WI38 (cell line): Measurements from ENCODE around the gene TOM1L1.

ENCODE experiments used
- H3K4me3 ChIP-seq: 2 replicates; pipeline ENCODE4 v1.5.1; 2011; ENCODE audit warnings: low read depth, mild to moderate bottlenecking, control low read depth, low read length
- TF ChIP-seq, protein P1 (sequence below): IDR thresholded peaks from 2 replicates; pipeline ENCODE4 v1.5.1; 2012; ENCODE audit warnings: low read depth, mild to moderate bottlenecking, control low read depth, low read length

TOM1L1 gene

DNA sequence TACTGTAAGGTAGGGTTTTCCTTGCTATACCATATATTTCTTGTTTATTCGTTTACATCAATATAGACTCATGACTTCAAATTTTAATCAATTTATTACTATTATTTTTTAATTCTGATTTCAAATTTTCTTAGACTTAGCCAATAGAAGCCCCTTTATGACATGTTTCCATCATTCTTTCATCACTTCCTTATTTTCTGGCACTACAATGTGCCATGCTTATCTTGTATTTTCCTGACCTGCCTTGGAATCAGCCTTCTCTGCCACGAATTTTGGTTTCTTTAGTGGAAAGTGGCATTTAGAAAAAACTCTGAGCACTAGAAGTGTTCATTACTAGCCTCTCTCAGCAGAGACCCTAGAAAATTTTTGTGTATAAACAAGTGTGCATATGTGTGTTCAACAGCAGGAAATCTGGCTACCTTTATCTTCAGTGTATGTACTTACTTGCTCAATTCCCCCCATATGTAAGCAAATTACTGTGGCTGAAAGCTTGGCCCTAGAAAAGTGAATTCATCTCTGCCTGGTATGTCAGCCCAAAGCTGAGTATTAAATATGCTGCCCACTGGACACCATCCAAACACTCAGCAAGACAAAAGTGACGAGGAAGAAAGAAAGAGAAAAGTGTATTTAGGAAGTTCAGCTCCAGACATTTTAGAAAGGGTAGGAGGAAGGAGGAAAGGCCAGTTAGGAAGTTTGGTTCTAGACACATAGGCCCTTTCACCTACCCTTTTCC lies 71.9 kb downstream of the TOM1L1 start:
- no peak overlapping the region for H3K4me3 ChIP-seq
- TF ChIP-seq, protein P1, sequence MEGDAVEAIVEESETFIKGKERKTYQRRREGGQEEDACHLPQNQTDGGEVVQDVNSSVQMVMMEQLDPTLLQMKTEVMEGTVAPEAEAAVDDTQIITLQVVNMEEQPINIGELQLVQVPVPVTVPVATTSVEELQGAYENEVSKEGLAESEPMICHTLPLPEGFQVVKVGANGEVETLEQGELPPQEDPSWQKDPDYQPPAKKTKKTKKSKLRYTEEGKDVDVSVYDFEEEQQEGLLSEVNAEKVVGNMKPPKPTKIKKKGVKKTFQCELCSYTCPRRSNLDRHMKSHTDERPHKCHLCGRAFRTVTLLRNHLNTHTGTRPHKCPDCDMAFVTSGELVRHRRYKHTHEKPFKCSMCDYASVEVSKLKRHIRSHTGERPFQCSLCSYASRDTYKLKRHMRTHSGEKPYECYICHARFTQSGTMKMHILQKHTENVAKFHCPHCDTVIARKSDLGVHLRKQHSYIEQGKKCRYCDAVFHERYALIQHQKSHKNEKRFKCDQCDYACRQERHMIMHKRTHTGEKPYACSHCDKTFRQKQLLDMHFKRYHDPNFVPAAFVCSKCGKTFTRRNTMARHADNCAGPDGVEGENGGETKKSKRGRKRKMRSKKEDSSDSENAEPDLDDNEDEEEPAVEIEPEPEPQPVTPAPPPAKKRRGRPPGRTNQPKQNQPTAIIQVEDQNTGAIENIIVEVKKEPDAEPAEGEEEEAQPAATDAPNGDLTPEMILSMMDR, result no peak

DNA sequence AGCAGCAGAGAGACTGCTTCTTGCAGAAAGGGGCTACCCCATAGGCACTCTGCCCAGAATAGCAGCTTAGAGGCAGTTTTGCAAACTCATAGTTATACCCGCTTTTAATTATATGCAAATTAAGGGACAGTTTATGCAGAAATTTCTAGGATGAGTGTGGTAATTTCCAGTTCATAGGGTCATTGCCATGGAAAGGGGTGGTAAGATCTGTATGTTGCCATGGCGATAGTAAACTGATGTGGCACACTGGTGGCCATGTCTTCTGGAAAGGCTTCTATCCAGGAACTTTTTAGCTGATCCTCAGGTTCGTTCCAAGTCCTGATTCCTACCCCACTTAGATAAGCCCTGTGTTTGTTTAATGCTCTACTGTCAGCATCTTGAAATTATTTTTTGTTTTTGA lies 74.1 kb downstream of the TOM1L1 start:
- H3K4me3 ChIP-seq, result no peak overlapping the region
- TF ChIP-seq, protein P1, result no peak

DNA sequence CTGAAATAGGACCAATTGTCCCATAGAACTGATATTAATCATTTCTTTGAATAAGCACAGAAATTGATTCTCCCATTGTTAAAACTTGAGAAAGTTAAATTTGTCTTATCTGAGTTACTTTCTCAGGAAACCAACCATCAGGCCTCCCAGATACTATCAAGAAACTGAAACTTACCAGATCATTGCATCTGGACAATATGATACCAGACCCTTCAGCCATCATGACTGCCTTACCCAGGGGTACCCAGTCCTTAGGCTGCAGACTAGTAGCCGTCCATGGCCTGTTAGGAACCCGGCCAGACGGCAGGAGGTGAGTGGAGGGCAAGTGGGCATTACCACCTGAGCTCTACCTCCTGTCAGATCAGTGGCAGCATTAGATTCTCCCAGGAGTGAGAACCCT lies 75.7 kb downstream of the TOM1L1 start:
- no peak overlapping the region for H3K4me3 ChIP-seq
- TF ChIP-seq, protein P1, result no peak

DNA sequence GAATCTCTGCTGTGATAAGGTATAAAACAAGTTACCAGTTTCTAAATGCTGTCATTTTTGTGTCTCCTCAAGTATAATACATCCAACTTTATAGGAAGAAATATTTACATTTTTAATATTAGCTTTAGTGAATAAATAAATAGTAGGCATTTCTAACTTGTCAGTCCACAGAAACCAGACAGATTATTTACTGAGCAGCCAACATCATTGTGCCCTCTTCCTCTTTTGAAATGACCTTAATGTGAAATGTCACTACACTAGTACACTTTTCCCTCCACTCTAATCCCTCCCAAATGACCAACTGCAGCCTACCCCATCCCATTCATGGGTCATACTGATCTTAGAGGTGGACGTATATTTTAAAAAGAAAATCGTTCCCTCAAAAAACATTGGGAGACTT lies 77.1 kb downstream of the TOM1L1 start:
- no peak overlapping the region for H3K4me3 ChIP-seq
- TF ChIP-seq, protein P1, result no peak

DNA sequence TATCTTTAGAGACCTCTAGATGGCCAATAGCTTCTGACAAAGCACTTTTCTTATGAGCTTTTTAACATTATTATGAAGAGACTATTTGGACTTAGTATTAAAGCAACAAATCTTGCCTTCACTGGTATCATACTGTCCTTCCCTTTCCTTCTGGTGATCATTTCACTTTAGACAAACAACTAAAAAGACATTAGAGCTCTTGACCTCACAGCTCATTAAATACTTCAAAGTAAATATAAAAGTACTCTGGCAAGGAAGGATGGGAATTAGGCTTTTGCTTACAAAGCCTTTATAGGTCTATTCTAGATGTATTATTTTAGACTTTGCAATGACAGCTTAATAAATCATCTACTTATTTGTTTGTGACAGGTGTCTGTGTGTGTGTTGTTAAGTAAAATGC lies 79.0 kb downstream of the TOM1L1 start:
- TF ChIP-seq, protein P1, result no peak
- H3K4me3 ChIP-seq, result no peak overlapping the region

DNA sequence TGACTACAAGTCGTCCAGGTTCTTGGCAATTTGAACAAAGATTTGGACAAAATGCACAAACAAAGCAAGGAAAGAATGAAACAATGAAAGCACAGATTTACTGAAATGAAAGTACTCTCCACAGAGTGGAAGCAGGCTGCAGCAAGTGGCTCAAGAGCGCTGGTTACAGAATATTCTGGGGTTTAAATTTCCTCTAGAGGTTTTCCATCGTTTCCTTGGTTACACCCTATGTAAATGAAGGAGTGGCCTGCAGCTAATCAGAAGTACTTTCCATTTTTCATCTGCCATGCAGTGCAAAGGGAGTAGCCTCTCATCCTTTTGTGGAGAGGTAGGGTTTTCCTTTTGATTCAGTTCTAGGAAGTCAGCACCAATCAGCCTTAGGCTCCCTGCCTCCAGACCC lies 79.7 kb downstream of the TOM1L1 start:
- TF ChIP-seq, protein P1, result no peak

DNA sequence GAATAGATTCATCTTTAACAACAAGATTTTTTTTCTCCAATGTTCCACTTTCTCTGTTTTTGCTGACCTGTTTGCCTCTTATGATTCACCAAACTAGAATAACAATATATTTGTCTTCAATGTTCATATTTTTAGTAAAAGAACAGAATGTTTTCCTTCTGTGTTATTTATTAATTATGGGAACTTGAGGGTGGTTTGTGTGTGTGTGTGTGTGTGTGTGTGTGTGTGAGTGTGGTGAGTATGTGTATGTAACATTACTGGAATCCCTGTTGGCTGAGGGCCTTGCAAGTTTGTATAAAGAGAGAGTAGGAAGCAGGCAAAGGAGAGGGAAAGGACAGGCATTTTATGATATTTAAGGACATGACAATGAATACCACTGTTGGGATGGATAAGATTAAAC lies 81.7 kb downstream of the TOM1L1 start:
- TF ChIP-seq, protein P1, result no peak
- no peak overlapping the region for H3K4me3 ChIP-seq

More for the DNA sequence above, 79.7 kb downstream of the TOM1L1 start:
- H3K4me3 ChIP-seq, result no peak overlapping the region
